ENCODE results near the gene OR2F1. TPM values are rescaled to one million over a fixed set of nuclear protein-coding genes. Genes with fewer than 3 reads are reported as not detected.

Gene OR2F1
- total RNA-seq, 1 donor from 2014 or later: not detected

DNA sequence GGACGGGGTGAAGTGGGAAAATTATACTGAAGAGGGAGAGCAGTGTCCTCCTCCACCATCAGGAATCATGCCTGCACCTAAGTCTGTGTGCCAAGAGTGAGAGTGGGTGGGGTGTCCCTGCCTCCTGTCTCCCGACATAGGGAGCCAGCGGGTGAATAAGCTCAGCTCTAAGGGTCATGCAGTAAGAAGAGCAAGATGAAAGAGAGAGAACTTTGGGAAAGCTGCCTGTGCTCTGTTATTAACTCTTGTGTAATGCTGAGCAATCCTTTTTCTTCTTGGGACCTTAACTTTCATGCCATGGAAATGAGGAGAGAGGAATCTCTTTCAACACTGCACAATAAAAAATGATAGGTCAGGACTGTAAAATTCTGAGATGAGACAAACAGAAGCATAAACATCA lies 44.8 kb upstream of the OR2F1 start:
- TF ChIP-seq, protein P1, sequence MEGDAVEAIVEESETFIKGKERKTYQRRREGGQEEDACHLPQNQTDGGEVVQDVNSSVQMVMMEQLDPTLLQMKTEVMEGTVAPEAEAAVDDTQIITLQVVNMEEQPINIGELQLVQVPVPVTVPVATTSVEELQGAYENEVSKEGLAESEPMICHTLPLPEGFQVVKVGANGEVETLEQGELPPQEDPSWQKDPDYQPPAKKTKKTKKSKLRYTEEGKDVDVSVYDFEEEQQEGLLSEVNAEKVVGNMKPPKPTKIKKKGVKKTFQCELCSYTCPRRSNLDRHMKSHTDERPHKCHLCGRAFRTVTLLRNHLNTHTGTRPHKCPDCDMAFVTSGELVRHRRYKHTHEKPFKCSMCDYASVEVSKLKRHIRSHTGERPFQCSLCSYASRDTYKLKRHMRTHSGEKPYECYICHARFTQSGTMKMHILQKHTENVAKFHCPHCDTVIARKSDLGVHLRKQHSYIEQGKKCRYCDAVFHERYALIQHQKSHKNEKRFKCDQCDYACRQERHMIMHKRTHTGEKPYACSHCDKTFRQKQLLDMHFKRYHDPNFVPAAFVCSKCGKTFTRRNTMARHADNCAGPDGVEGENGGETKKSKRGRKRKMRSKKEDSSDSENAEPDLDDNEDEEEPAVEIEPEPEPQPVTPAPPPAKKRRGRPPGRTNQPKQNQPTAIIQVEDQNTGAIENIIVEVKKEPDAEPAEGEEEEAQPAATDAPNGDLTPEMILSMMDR (IDR thresholded peaks at IDR 0.05): no peak
- Mint-ChIP-seq H3K4me3 (ENCODE audit: unreplicated experiment) (no peak overlapping the region), H3K27ac (ENCODE audit: unreplicated experiment) (no peak overlapping the region), H3K27me3 (ENCODE audit: unreplicated experiment) (peaks cover 22% of the 10 kb centered on the region), H3K36me3 (ENCODE audit: unreplicated experiment) (no peaks in the 10 kb centered on the region), H3K9me3 (ENCODE audit: unreplicated experiment) (no peaks in the 10 kb centered on the region), H3K4me1 (ENCODE audit: unreplicated experiment) (peaks cover 3% of the 10 kb centered on the region)
- no peak for DNase-seq (ENCODE audit: extremely low spot score, unreplicated experiment)

DNA sequence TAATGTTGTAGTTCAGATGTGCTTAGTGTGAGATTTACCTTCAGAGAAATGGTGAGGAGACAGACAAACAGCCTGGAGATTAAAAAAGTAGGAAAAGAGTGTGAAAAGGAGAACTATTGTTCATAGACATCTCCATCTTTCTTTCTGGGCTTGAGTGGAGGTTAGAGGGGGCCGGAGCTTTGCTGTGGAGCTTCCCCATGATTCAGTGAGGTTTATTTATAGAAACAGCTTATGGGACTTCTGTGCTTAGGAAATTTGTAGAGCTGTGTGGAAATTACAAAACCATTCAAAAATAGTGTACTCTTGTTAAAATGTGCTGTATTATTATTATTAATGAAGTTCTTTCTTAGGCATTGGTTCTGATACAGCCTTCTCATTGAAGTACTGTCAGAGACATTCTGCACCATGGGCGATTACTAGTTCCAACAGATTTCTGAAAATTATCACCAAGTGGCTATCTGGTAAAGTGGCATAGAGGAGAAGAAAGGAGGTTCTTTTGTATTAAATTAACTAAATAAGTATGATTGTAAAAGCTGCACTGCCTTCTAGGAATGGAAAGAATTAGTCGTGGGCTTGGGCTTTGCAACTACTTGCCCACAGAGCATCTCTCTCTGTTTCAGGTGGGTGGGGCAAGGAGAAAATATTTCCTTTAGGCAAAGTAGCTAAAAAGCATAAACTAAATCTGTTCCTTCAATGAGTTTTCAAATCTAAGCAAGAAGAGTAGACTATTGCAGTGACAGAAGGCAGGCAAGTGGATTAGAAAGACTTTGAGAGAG lies 44.0 kb upstream of the OR2F1 start:
- H3K27me3 Mint-ChIP-seq (ENCODE audit: unreplicated experiment): peaks cover 22% of the 10 kb centered on the region
- no peak overlapping the region for H3K4me3 Mint-ChIP-seq (ENCODE audit: unreplicated experiment)
- no peak for DNase-seq (ENCODE audit: extremely low spot score, unreplicated experiment)
- H3K36me3 Mint-ChIP-seq (ENCODE audit: unreplicated experiment): no peaks in the 10 kb centered on the region
- H3K4me1 Mint-ChIP-seq (ENCODE audit: unreplicated experiment): peaks cover 3% of the 10 kb centered on the region
- H3K9me3 Mint-ChIP-seq (ENCODE audit: unreplicated experiment): no peaks in the 10 kb centered on the region
- no peak overlapping the region for H3K27ac Mint-ChIP-seq (ENCODE audit: unreplicated experiment)
- TF ChIP-seq, protein P1 (IDR thresholded peaks at IDR 0.05): no peak

DNA sequence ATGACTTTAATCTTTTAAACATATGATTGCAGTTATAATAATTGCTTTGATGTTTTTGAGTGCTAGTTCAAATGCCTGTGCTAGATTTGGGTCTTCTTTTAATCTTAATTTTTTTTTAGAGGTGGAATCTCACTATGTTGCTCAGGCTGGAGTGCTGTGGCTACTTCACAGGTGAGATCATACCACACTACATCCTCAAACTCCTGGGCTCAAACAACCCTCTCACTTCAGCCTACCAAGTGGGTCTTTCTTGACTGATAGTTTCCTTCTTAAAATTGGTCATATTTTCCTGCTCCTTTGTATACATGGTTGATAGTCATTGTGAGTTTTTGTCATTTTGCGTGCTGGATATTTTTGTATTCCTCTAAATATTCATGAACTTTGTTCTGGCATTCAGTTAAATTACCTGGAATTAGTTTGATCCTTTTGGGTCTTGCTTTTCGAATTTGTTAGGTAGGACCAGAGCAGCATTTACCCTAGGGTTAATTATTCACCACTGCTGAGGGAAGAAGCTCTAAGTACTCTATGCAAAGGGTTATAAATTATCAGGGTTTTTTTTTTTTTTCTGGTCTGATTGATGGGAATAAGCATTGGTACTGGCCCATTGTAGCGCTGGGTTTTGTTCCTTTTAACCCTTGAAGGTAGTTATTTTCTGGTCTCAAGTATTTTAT lies 40.6 kb upstream of the OR2F1 start:
- peaks cover 32% of the 10 kb centered on the region for H3K27me3 Mint-ChIP-seq (ENCODE audit: unreplicated experiment)

DNA sequence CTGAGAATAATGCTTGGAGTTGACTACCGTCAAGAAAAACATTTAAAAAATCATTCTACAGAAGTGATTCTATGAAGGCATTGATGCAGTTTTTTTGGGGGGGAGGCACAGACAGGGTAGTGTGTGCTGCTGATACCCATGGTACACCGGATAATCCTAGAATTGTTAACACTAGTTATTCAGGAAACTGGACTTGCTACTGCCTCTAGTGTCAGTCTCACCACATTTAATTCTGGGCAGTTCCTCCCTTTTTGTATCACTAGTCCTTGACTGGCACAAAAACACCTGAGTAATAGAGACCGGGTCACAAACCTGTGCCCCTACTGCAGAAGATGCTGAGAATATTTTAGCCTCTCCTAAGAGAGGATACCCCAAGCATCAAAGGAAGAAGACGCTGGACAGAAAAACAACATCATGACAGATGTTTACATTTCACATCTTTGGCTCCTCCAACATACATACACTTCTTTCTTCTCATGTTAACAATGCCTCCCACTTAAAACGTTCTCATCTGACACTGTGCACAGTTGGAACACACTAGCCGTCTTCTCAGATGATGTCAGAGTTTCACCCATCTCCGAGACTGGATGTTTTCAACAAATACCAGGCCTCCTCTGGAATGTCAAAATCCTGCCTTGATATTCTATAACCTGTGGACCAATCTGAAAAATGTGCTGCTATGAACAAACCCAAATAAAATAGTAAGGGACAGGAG lies 39.5 kb upstream of the OR2F1 start:
- no peak for DNase-seq (ENCODE audit: extremely low spot score, unreplicated experiment)
- no peaks in the 10 kb centered on the region for H3K9me3 Mint-ChIP-seq (ENCODE audit: unreplicated experiment)
- no peaks in the 10 kb centered on the region for H3K36me3 Mint-ChIP-seq (ENCODE audit: unreplicated experiment)
- H3K4me1 Mint-ChIP-seq (ENCODE audit: unreplicated experiment): peaks cover 3% of the 10 kb centered on the region
- no peak overlapping the region for H3K27ac Mint-ChIP-seq (ENCODE audit: unreplicated experiment)
- H3K4me3 Mint-ChIP-seq (ENCODE audit: unreplicated experiment): no peak overlapping the region
- peaks cover 42% of the 10 kb centered on the region for H3K27me3 Mint-ChIP-seq (ENCODE audit: unreplicated experiment)
- TF ChIP-seq, protein P1 (IDR thresholded peaks at IDR 0.05): no peak

More for the DNA sequence above, 40.6 kb upstream of the OR2F1 start:
- Mint-ChIP-seq H3K4me1 (ENCODE audit: unreplicated experiment) (peaks cover 3% of the 10 kb centered on the region), H3K4me3 (ENCODE audit: unreplicated experiment) (no peak overlapping the region), H3K27ac (ENCODE audit: unreplicated experiment) (no peak overlapping the region), H3K9me3 (ENCODE audit: unreplicated experiment) (no peaks in the 10 kb centered on the region), H3K36me3 (ENCODE audit: unreplicated experiment) (no peaks in the 10 kb centered on the region)
- TF ChIP-seq, protein P1 (IDR thresholded peaks at IDR 0.05): no peak
- DNase-seq (ENCODE audit: extremely low spot score, unreplicated experiment): no peak

DNA sequence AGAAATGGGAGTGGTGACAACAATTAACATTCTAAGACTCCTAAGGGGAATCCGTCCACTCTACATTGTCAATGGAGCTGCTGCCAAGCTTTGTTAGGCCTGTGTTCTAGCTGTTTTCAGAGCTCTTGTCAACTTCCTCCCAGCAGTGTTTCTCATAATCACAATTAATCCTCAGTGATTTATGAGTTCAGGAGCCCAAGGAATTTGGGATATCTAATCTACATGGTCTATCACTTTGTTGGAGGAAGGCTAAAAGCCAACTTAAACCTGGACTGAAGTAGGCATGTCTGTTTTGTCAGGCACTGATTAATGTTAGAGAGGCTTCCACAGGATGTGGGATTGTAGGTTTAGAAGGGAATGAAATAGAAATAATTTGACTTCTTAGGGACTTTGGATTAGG lies 29.8 kb upstream of the OR2F1 start:
- no peak overlapping the region for H3K4me3 Mint-ChIP-seq (ENCODE audit: unreplicated experiment)
- no peaks in the 10 kb centered on the region for H3K4me1 Mint-ChIP-seq (ENCODE audit: unreplicated experiment)
- H3K36me3 Mint-ChIP-seq (ENCODE audit: unreplicated experiment): no peaks in the 10 kb centered on the region
- no peak overlapping the region for H3K27ac Mint-ChIP-seq (ENCODE audit: unreplicated experiment)
- peaks cover 67% of the 10 kb centered on the region for H3K27me3 Mint-ChIP-seq (ENCODE audit: unreplicated experiment)
- TF ChIP-seq, protein P1 (IDR thresholded peaks at IDR 0.05): no peak
- DNase-seq (ENCODE audit: extremely low spot score, unreplicated experiment): no peak
- no peaks in the 10 kb centered on the region for H3K9me3 Mint-ChIP-seq (ENCODE audit: unreplicated experiment)

Data from osteocyte (in vitro differentiated cells).